Endothelial cell of umbilical vein (primary cell): ENCODE results near the gene CINP.

Experiments used
- CTCF ChIP-seq, 2 donors: IDR thresholded peaks; 1 replicate in 1 of 2; 2 replicates in 1 of 2; pipeline ENCODE4 v1.5.1; 2011; ENCODE audit warnings: low read length in 2 of 2, mild to moderate bottlenecking in 2 of 2, moderate library complexity in 2 of 2, control low read depth in 1 of 2, inconsistent platforms in 1 of 2, low read depth in 1 of 2; ENCODE audit not compliant: insufficient read depth in 1 of 2; ENCODE audit errors: extremely low read depth in 1 of 2
- EZH2 ChIP-seq: IDR thresholded peaks from 2 replicates; pipeline ENCODE4 v1.6.1; 2012; ENCODE audit warnings: borderline replicate concordance, low read depth, mild to moderate bottlenecking, moderate library complexity, low read length, inconsistent platforms; ENCODE audit not compliant: severe bottlenecking
- FOS ChIP-seq: IDR thresholded peaks from 2 replicates; pipeline ENCODE4 v1.6.1; 2011; ENCODE audit warnings: mild to moderate bottlenecking, low read length, moderate library complexity, borderline replicate concordance; ENCODE audit not compliant: insufficient read depth
- JUN ChIP-seq: IDR thresholded peaks from 2 replicates; pipeline ENCODE4 v1.6.1; 2011; ENCODE audit warnings: borderline replicate concordance, low read depth; ENCODE audit not compliant: insufficient read length, insufficient read depth
- MAX ChIP-seq: IDR thresholded peaks from 2 replicates; pipeline ENCODE4 v1.6.1; 2011; ENCODE audit not compliant: insufficient read depth, insufficient read length
- MYC ChIP-seq: IDR thresholded peaks from one replicate; pipeline ENCODE4 v1.6.1; 2011; ENCODE audit warnings: mild to moderate bottlenecking, low read depth, low read length
- POLR2A ChIP-seq: IDR thresholded peaks from 2 replicates; pipeline ENCODE4 v1.6.1; 2012; ENCODE audit warnings: low read depth, mild to moderate bottlenecking, control low read depth, low read length
- POLR2AphosphoS5 ChIP-seq: IDR thresholded peaks from 2 replicates; pipeline ENCODE4 v1.6.1; 2012; ENCODE audit warnings: low read depth, mild to moderate bottlenecking, control low read depth, low read length, moderate library complexity; ENCODE audit not compliant: insufficient read depth

DNA sequence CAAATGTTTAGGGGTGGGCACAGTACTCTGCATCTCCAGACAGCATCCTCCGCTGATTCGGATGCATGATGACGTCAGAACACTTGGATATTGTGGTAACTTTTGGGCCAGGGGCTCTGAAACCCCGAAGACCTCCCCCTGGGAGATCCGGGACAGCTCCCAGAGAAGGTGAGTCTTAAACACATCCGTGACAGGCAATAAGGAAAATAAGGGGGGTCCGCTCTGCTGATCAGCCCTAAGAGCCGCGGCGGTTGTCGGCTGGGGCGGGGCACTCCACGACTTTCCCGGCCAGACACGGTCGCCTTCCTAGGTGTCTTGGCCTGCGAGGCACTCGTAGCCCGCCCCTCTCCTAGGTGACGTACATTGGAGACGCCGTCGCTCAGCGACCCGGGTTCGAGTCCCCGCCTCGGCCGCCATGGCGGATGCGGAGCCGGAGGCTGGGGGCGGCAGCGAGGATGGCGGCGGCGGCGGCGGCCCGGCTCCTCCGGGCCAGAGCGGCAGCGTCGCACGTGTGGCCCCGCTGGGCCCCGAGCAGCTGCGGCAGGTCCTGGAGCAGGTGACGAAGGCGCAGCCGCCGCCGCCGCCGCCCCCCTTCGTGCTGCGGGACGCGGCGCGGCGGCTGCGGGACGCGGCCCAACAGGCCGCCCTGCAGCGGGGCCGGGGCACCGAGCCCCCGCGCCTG, 43.2 kb downstream of the CINP start, which contains the start of gene ZNF839:
- TF ChIP-seq CTCF (IDR thresholded peaks at IDR 0.05; ENCODE audit: extremely low read depth in 1 of 2, insufficient read depth in 1 of 2, low read depth in 1 of 2, low read length in 2 of 2) = no peak
- TF ChIP-seq MYC = no peak
- no peak for TF ChIP-seq EZH2
- peak; percentile 46 for TF ChIP-seq JUN
- no peak for TF ChIP-seq POLR2A
- peak; percentile 64 for TF ChIP-seq POLR2AphosphoS5
- no peak for TF ChIP-seq MAX
- TF ChIP-seq FOS = no peak
